Karpas-422 (cell line): ENCODE measurements around the gene CYP2R1. TPM values are rescaled to one million over a fixed set of nuclear protein-coding genes. Genes with fewer than 3 reads are reported as not detected.

ENCODE experiments used
- DNase-seq: peaks from one replicate; pipeline ENCODE4 v3.0.0-alpha.2; 2015
- H2AFZ ChIP-seq: fragments of 200-600 bp; sonication (generic); 2 replicates; pipeline ENCODE4 v1.6.1; 2014; ENCODE audit warnings: antibody characterized with exemption, low read length, mixed read lengths
- H3K27ac ChIP-seq: fragments of 200-600 bp; sonication (generic); 2 replicates; pipeline ENCODE4 v1.5.1; 2014; ENCODE audit warnings: mild to moderate bottlenecking, low read length, moderate library complexity
- H3K27me3 ChIP-seq: fragments of 200-600 bp; sonication (generic); 2 replicates; pipeline ENCODE4 v1.6.1; 2014; ENCODE audit warnings: low read length, mixed read lengths
- H3K36me3 ChIP-seq: fragments of 200-600 bp; sonication (generic); 2 replicates; pipeline ENCODE4 v1.6.1; 2014; ENCODE audit warnings: low read length, mixed read lengths; ENCODE audit not compliant: insufficient read depth
- H3K4me1 ChIP-seq: fragments of 200-600 bp; sonication (generic); 2 replicates; pipeline ENCODE4 v1.6.1; 2014; ENCODE audit warnings: mild to moderate bottlenecking, low read length, mixed read lengths
- H3K4me2 ChIP-seq: fragments of 200-600 bp; sonication (generic); 2 replicates; pipeline ENCODE4 v1.6.1; 2014; ENCODE audit warnings: low read length, low read depth, mild to moderate bottlenecking; ENCODE audit not compliant: poor library complexity, severe bottlenecking
- H3K4me3 ChIP-seq: fragments of 200-600 bp; sonication (generic); 2 replicates; pipeline ENCODE4 v1.5.1; 2014; ENCODE audit warnings: mild to moderate bottlenecking, antibody characterized with exemption, low read length, mixed read lengths
- H3K79me2 ChIP-seq: fragments of 200-600 bp; sonication (generic); 2 replicates; pipeline ENCODE4 v1.6.1; 2014; ENCODE audit warnings: mild to moderate bottlenecking, low read length, mixed read lengths
- H3K9ac ChIP-seq: fragments of 200-600 bp; sonication (generic); 2 replicates; pipeline ENCODE4 v1.6.0; 2014; ENCODE audit warnings: low read length
- H3K9me2 ChIP-seq: fragments of 200-600 bp; sonication (generic), shearing (Covaris generic); replicated peaks from 2 replicates; pipeline ENCODE4 v1.6.0; 2014; ENCODE audit warnings: mild to moderate bottlenecking, low read length, moderate library complexity; ENCODE audit not compliant: insufficient read depth
- H3K9me3 ChIP-seq: fragments of 300-700, 200-600 bp; sonication (generic); 2 replicates; pipeline ENCODE4 v1.6.1; 2014; ENCODE audit warnings: low read length, mixed read lengths
- H4K20me1 ChIP-seq: fragments of 200-600 bp; sonication (generic); 2 replicates; pipeline ENCODE4 v1.6.1; 2014; ENCODE audit warnings: mild to moderate bottlenecking, antibody characterized with exemption, low read length, low read depth; ENCODE audit not compliant: insufficient read depth
- total RNA-seq: library from RNA; depleted of rRNA; stranded (reverse); fragments of >200 nt; shearing (Covaris generic); gene quantifications from 2 replicates; pipeline ENCODE4 v1.2.3, GENCODE V29; 2014; ENCODE audit warnings: low replicate concordance; rRNA removed

The CYP2R1 gene, protein sequence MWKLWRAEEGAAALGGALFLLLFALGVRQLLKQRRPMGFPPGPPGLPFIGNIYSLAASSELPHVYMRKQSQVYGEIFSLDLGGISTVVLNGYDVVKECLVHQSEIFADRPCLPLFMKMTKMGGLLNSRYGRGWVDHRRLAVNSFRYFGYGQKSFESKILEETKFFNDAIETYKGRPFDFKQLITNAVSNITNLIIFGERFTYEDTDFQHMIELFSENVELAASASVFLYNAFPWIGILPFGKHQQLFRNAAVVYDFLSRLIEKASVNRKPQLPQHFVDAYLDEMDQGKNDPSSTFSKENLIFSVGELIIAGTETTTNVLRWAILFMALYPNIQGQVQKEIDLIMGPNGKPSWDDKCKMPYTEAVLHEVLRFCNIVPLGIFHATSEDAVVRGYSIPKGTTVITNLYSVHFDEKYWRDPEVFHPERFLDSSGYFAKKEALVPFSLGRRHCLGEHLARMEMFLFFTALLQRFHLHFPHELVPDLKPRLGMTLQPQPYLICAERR
- 19.6 and 36.9 TPM in 2 replicates for total RNA-seq

DNA sequence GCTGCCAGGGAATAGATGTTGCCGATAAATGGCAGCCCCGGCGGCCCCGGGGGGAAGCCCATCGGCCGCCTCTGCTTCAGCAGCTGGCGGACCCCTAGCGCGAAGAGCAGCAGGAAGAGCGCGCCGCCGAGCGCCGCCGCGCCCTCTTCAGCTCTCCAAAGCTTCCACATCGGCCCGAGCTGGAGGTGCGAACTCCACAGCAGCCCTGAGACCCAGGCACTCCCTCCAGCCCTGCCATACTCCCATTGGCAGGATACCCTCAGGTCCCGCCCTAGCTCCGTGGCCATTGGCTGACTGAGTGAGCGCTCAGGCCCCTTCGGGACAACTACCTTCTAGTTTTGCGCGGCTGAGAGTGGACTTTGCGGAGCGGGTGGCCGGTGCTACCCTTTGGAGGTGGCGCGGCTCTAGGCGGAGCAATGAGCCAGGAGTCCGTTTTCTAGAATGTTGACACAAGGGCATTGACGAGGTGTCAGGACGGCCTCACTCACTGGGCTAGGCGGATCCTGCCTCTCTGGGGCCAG is at the start of gene CYP2R1:
CYP2R1 (minus strand) TSS at position 196 of the 521 bp plus-strand sequence; CDS start at position 170, 26 bp downstream.
- Histone ChIP-seq H3K9ac (peak within 1 kb of the TSS; percentile 72), H3K9me3 (no peaks in the 10 kb centered on the region), H4K20me1 (no peaks in the 10 kb centered on the region), H3K4me2 (peak within 1 kb of the TSS; percentile 86), H3K79me2 (no peaks in the 10 kb centered on the region), H2AFZ (peak within 1 kb of the TSS; percentile 97), H3K9me2 (no peaks in the 10 kb centered on the region), H3K27me3 (no peaks in the 10 kb centered on the region), H3K36me3 (no peaks in the 10 kb centered on the region), H3K4me1 (peaks cover 37% of the 10 kb centered on the region), H3K27ac (no peak within 1 kb of the TSS), H3K4me3 (peak within 1 kb of the TSS; percentile 75)
- peak; percentile 97 for DNase-seq

DNA sequence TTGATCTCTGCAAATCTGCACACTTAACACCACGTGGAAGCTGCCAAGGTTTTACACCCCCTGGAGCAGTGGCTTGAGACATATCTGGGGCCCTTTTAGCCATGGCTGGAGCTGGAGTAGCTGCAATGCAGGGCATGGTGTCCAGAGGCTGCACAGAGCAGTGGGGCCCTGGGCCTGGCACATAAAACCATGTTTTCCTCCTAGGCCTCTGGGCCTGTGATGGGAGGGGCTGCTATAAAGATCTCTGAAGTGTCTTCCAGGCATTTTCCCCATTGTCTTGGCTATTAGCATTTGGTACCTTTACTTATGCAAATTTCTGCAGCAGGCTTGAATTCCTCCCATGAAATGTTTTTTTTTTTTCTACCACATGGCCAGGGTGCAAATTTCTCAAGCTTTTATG is 46.9 kb upstream of the CYP2R1 start:
- H4K20me1 ChIP-seq: no peaks in the 10 kb centered on the region
- H3K27ac ChIP-seq: no peak overlapping the region
- no peaks in the 10 kb centered on the region for H3K27me3 ChIP-seq
- H3K4me2 ChIP-seq: no peak overlapping the region
- H3K9me3 ChIP-seq: no peaks in the 10 kb centered on the region
- H3K36me3 ChIP-seq: no peaks in the 10 kb centered on the region
- no peaks in the 10 kb centered on the region; the same call in 1 of the 2 replicates for H3K4me1 ChIP-seq
- no peak overlapping the region for H3K9ac ChIP-seq
- no peaks in the 10 kb centered on the region for H3K9me2 ChIP-seq
- H3K4me3 ChIP-seq: no peak overlapping the region
- H2AFZ ChIP-seq: no peak overlapping the region
- no peak for DNase-seq
- H3K79me2 ChIP-seq: no peaks in the 10 kb centered on the region

DNA sequence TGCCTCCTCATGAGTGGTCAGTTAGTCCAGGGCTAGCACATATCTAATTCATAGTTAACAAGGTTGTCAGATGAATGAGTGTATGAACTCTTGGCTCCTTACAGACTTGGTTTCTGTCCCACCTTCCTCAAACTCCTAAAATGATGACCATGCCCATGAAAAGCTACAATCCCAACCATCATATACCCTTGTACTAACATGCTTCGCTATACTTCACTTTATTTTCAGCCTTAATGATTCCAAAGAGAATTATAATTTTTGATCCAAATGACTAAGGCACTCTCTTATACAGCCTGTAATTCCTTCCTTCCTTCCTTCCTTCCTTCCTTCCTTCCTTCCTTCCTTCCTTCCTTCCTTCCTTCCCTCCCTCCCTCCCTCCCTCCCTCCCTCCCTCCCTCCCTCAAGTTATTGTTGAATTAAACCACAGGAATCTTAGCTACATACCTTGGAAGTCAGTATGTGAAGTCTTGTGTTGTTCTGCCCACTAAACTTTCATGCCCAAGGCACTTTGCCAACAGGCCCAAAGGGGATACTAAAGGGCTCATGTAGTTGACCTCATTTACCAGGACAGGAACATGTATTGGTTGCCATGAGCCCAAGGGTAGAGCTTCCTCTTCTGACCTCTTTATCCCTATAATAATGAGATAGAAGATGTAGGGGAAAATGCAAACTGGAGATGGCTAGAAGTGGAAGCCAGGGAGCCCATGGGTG is 42.8 kb upstream of the CYP2R1 start:
- no peak overlapping the region for H3K9ac ChIP-seq
- H2AFZ ChIP-seq: no peak overlapping the region
- no peak overlapping the region for H3K27ac ChIP-seq
- H3K36me3 ChIP-seq: no peaks in the 10 kb centered on the region
- no peaks in the 10 kb centered on the region for H4K20me1 ChIP-seq
- no peak overlapping the region for H3K4me3 ChIP-seq
- no peaks in the 10 kb centered on the region for H3K79me2 ChIP-seq
- H3K4me1 ChIP-seq: no peaks in the 10 kb centered on the region; the same call in 1 of the 2 replicates
- H3K9me3 ChIP-seq: no peaks in the 10 kb centered on the region
- H3K9me2 ChIP-seq: no peaks in the 10 kb centered on the region
- H3K27me3 ChIP-seq: no peaks in the 10 kb centered on the region
- no peak overlapping the region for H3K4me2 ChIP-seq
- no peak for DNase-seq

DNA sequence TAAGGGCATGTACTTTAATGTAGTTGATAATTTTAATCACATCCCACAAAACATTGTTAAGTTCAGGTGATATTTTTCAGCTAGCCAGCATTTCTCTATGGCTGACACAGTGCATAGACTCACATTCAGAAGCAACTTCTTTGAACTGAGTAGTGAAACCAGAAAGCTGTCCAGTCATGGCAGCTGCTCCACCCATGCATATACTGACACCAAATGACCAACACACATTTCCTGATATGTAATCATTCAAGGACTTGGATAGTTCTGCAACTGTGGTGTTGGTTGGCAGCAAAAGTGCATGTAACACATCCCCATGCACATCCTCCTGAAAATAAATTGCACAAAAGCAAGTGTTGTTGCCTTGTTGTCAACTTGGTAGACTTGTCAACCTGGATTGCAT is 40.4 kb upstream of the CYP2R1 start:
- Histone ChIP-seq H3K4me1 (no peaks in the 10 kb centered on the region), H3K36me3 (no peaks in the 10 kb centered on the region), H2AFZ (no peak overlapping the region), H3K27ac (no peak overlapping the region), H3K79me2 (no peaks in the 10 kb centered on the region), H3K4me3 (no peak overlapping the region), H3K27me3 (no peaks in the 10 kb centered on the region), H3K9ac (no peak overlapping the region), H3K9me2 (no peaks in the 10 kb centered on the region), H3K4me2 (no peak overlapping the region), H3K9me3 (no peaks in the 10 kb centered on the region), H4K20me1 (no peaks in the 10 kb centered on the region)
- no peak for DNase-seq

DNA sequence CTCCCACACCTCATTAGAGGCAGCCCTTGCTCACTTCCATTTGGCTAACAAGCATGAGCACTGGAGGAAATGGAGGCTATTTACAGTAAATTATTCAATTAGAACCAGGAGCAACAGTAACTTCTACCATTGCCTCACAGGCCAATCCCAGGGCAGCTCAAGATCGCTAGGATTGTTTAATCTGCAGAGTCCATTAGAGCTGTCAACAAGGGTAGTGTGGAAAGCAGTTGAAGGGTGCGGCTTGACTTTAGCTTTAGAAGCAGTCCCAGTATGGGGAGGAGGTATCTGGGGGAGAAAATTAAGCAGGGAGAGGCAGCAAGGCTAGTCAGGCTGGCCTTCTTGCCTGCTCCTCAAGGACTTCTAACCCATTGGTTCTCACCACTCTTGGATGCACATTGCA is 38.3 kb upstream of the CYP2R1 start:
- no peaks in the 10 kb centered on the region for H3K79me2 ChIP-seq
- no peaks in the 10 kb centered on the region for H3K4me1 ChIP-seq
- H3K9me2 ChIP-seq: no peaks in the 10 kb centered on the region
- H3K4me3 ChIP-seq: no peak overlapping the region
- DNase-seq: no peak
- no peaks in the 10 kb centered on the region for H3K27me3 ChIP-seq
- H3K36me3 ChIP-seq: no peaks in the 10 kb centered on the region
- H3K9me3 ChIP-seq: no peaks in the 10 kb centered on the region
- no peak overlapping the region for H3K27ac ChIP-seq
- H4K20me1 ChIP-seq: no peaks in the 10 kb centered on the region
- H3K9ac ChIP-seq: no peak overlapping the region
- no peak overlapping the region for H3K4me2 ChIP-seq
- H2AFZ ChIP-seq: no peak overlapping the region

DNA sequence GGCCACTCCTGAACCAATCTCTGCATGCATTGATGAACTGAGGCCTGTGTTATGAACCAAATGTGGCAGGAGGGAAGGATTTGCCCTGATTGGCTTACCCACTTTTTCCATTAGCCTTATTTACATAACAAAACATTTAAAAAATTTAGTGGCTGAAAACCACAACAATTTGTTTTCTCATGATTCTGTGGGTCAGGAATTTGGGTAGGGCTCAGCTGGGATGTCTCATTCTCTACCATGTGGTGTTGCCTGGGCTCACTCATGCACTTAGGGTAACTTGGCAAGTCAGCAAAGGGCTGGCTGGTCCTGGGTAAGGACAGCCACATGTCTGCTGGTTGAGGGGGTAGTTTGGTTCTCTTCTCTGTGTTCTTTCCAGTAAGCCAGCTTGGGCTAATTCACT is 35.1 kb upstream of the CYP2R1 start:
- H4K20me1 ChIP-seq: no peaks in the 10 kb centered on the region
- H3K4me2 ChIP-seq: no peak overlapping the region
- no peaks in the 10 kb centered on the region for H3K9me3 ChIP-seq
- H2AFZ ChIP-seq: no peak overlapping the region
- H3K4me3 ChIP-seq: no peak overlapping the region
- H3K4me1 ChIP-seq: no peaks in the 10 kb centered on the region
- no peaks in the 10 kb centered on the region for H3K79me2 ChIP-seq
- DNase-seq: no peak
- H3K9me2 ChIP-seq: no peaks in the 10 kb centered on the region
- no peaks in the 10 kb centered on the region for H3K36me3 ChIP-seq
- H3K27ac ChIP-seq: no peak overlapping the region
- H3K27me3 ChIP-seq: no peaks in the 10 kb centered on the region
- H3K9ac ChIP-seq: no peak overlapping the region

DNA sequence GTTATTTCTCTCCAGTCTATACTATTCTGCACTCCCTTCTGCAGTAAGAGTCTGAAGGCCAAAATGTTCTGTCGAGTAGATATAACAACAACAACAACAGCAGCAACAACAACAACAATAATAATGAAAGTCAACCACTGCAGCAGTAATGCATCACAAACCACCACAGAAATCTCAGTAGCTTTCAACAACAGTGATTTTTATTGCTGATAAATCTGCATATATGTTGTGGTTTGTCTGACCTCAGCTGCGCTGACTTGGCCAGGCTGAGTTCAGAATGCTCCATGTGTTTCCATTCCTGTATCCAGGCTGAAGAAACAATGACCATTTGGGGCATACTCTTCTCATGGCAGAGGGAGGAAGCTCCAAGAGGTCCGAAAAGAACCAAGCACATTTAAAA is 32.3 kb upstream of the CYP2R1 start:
- H3K9ac ChIP-seq: no peak overlapping the region
- H4K20me1 ChIP-seq: no peaks in the 10 kb centered on the region
- H3K79me2 ChIP-seq: no peaks in the 10 kb centered on the region
- no peak for DNase-seq
- H2AFZ ChIP-seq: no peak overlapping the region
- H3K36me3 ChIP-seq: no peaks in the 10 kb centered on the region
- H3K27ac ChIP-seq: no peak overlapping the region
- no peak overlapping the region for H3K4me3 ChIP-seq
- H3K27me3 ChIP-seq: no peaks in the 10 kb centered on the region
- H3K4me2 ChIP-seq: no peak overlapping the region
- no peaks in the 10 kb centered on the region for H3K4me1 ChIP-seq
- H3K9me2 ChIP-seq: no peaks in the 10 kb centered on the region
- no peaks in the 10 kb centered on the region for H3K9me3 ChIP-seq

DNA sequence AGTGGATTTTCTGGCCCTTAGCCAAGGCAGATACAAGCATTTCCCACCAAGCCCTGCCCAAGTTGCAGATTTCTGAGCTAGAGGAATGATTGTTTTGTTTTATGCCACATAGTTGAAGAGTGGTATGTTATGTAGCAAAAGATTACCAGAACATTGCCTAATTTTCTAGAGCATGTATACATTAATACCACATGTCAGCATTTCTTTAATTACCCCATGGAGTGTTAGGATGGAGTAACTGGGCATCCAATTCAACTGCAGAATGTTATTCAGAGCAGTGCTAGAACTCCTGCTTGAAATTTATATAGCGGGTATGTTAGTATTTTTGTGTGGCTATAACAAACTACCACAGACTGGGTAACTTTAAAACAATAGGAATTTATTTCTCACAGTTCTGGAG is 24.4 kb upstream of the CYP2R1 start:
- Histone ChIP-seq H3K36me3 (no peaks in the 10 kb centered on the region), H3K27ac (no peak overlapping the region), H4K20me1 (no peaks in the 10 kb centered on the region), H3K79me2 (no peaks in the 10 kb centered on the region), H2AFZ (no peak overlapping the region), H3K9me2 (no peaks in the 10 kb centered on the region), H3K4me2 (no peak overlapping the region), H3K9ac (no peak overlapping the region), H3K27me3 (no peaks in the 10 kb centered on the region), H3K4me1 (no peaks in the 10 kb centered on the region), H3K4me3 (no peak overlapping the region), H3K9me3 (no peaks in the 10 kb centered on the region)
- no peak for DNase-seq
